Measurements from ENCODE around the gene SLC19A1.

DNA sequence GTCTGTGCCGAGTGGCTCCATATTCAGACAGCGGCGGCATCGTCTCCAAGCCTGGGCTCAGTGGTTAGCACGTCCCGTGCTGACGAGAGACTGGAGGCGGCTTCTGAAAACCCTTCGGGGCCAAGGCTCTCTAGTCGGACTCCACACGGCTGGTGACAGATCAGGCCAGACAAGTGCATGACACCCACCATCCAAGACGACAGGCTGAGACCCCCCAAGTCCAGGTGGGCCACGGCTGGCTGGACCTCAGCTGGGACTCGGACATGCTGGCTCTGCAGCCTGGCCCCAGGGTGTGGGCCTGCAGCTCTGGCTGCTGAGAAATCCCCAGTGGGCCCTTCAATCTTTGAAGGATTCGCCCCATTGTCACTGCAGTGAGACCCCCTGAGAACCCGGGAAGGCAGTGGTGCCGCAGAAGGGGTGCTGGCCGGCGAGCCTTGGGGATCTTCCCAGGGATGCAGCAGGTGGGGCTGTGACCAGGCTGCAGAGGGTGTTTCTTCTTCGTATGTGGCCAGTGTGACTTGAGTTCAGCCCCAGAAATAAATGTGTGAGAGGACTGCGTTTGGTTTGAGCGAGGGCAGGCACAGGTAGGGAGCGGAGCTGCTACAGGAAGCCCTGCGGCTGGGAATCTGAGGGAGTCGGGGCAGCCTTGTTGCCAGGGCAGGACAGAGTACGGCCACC is 15.9 kb upstream of the SLC19A1 start:
- TF ChIP-seq, protein P1, sequence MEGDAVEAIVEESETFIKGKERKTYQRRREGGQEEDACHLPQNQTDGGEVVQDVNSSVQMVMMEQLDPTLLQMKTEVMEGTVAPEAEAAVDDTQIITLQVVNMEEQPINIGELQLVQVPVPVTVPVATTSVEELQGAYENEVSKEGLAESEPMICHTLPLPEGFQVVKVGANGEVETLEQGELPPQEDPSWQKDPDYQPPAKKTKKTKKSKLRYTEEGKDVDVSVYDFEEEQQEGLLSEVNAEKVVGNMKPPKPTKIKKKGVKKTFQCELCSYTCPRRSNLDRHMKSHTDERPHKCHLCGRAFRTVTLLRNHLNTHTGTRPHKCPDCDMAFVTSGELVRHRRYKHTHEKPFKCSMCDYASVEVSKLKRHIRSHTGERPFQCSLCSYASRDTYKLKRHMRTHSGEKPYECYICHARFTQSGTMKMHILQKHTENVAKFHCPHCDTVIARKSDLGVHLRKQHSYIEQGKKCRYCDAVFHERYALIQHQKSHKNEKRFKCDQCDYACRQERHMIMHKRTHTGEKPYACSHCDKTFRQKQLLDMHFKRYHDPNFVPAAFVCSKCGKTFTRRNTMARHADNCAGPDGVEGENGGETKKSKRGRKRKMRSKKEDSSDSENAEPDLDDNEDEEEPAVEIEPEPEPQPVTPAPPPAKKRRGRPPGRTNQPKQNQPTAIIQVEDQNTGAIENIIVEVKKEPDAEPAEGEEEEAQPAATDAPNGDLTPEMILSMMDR (conservative IDR thresholded peaks at IDR 0.05 in 1 of 2, IDR thresholded peaks at IDR 0.05 in 1 of 2; ENCODE audit: low read depth in 1 of 2, low read length in 2 of 2), result no peak
- no peak for TF ChIP-seq EZH2 (IDR thresholded peaks at IDR 0.05; ENCODE audit: low read length, missing control alignments)
